Adipocyte (in vitro differentiated cells): Measurements from ENCODE around the gene FYTTD1.

Experiments used
- DNase-seq: peaks from one replicate; pipeline ENCODE4 v3.0.0-alpha.2; 2015; ENCODE audit warnings: low read depth
- H3K27me3 ChIP-seq: replicated peaks from 2 replicates; pipeline ENCODE4 v1.7.0; 2013; ENCODE audit warnings: mild to moderate bottlenecking, low read length, moderate library complexity; ENCODE audit not compliant: control insufficient read depth, insufficient read depth
- H3K36me3 ChIP-seq: 2 replicates; pipeline ENCODE4 v1.7.0; 2013; ENCODE audit warnings: low read length, mild to moderate bottlenecking, moderate library complexity; ENCODE audit not compliant: control insufficient read depth, insufficient read depth, severe bottlenecking
- H3K4me1 ChIP-seq: 2 replicates; pipeline ENCODE4 v1.7.0; 2013; ENCODE audit warnings: mild to moderate bottlenecking, low read length, moderate library complexity; ENCODE audit not compliant: control insufficient read depth, insufficient read depth
- H3K4me3 ChIP-seq: 2 replicates; pipeline ENCODE4 v1.7.0; 2013; ENCODE audit warnings: mild to moderate bottlenecking, low read length, moderate library complexity
- H3K9ac ChIP-seq: 2 replicates; pipeline ENCODE4 v1.7.0; 2013; ENCODE audit warnings: mild to moderate bottlenecking, low read length, moderate library complexity
- H3K9me3 ChIP-seq: 2 replicates; pipeline ENCODE4 v1.7.0; 2013; ENCODE audit warnings: mild to moderate bottlenecking, low read length, moderate library complexity; ENCODE audit not compliant: control insufficient read depth

FYTTD1 gene

GRCh38 chr3:197737749-197738462, 11.8 kb upstream of the FYTTD1 start:
- H3K36me3 ChIP-seq, result no peaks in the 10 kb centered on the region
- peaks cover 11% of the 10 kb centered on the region for H3K4me1 ChIP-seq
- H3K27me3 ChIP-seq, result no peaks in the 10 kb centered on the region
- H3K9me3 ChIP-seq, result no peaks in the 10 kb centered on the region
- DNase-seq, result no peak
- H3K9ac ChIP-seq, result peak overlapping the region; percentile 90
- H3K4me3 ChIP-seq, result peak overlapping the region; percentile 94

- H3K4me3 ChIP-seq, result no peak overlapping the region
- no peaks in the 10 kb centered on the region for H3K9me3 ChIP-seq
- peaks cover under 1% of the 10 kb centered on the region for H3K4me1 ChIP-seq
- no peaks in the 10 kb centered on the region for H3K27me3 ChIP-seq
- no peaks in the 10 kb centered on the region for H3K36me3 ChIP-seq
- no peak overlapping the region for H3K9ac ChIP-seq
- no peak for DNase-seq
Measured at GRCh38 chr3:197742787-197743186, 6.9 kb upstream of the FYTTD1 start.

- Histone ChIP-seq H3K27me3 (no peaks in the 10 kb centered on the region), H3K4me3 (no peak overlapping the region), H3K4me1 (peaks cover 17% of the 10 kb centered on the region), H3K9ac (no peak overlapping the region), H3K9me3 (no peaks in the 10 kb centered on the region), H3K36me3 (no peaks in the 10 kb centered on the region)
- DNase-seq, result no peak
Measured at GRCh38 chr3:197746209-197746608, 3.5 kb upstream of the FYTTD1 start.

GRCh38 chr3:197746801-197747237, 2.9 kb upstream of the FYTTD1 start:
- peaks cover 24% of the 10 kb centered on the region for H3K4me1 ChIP-seq
- no peak overlapping the region for H3K9ac ChIP-seq
- no peak overlapping the region for H3K4me3 ChIP-seq
- no peaks in the 10 kb centered on the region for H3K27me3 ChIP-seq
- no peak for DNase-seq
- no peaks in the 10 kb centered on the region for H3K9me3 ChIP-seq
- no peaks in the 10 kb centered on the region for H3K36me3 ChIP-seq

- Histone ChIP-seq H3K9ac (peak overlapping the region; percentile 92), H3K4me3 (peak overlapping the region; percentile 97), H3K9me3 (no peaks in the 10 kb centered on the region), H3K27me3 (no peaks in the 10 kb centered on the region), H3K36me3 (no peaks in the 10 kb centered on the region), H3K4me1 (peaks cover 30% of the 10 kb centered on the region)
- peak; percentile 67 for DNase-seq
Measured at GRCh38 chr3:197748597-197749314, 927 bp upstream of the FYTTD1 start.

GRCh38 chr3:197749315-197749600, 425 bp upstream of the FYTTD1 start:
- Histone ChIP-seq H3K4me3 (peak overlapping the region; percentile 97), H3K36me3 (no peaks in the 10 kb centered on the region), H3K9ac (peak overlapping the region; percentile 92), H3K4me1 (peaks cover 30% of the 10 kb centered on the region), H3K27me3 (no peaks in the 10 kb centered on the region), H3K9me3 (no peaks in the 10 kb centered on the region)
- DNase-seq, result peak; percentile 74

GRCh38 chr3:197750396-197750831, 731 bp downstream of the FYTTD1 start:
- Histone ChIP-seq H3K36me3 (no peaks in the 10 kb centered on the region), H3K9ac (peak overlapping the region; percentile 92), H3K4me1 (peaks cover 30% of the 10 kb centered on the region), H3K4me3 (peak overlapping the region; percentile 97), H3K27me3 (no peaks in the 10 kb centered on the region), H3K9me3 (no peaks in the 10 kb centered on the region)
- peak; percentile 90 for DNase-seq

GRCh38 chr3:197750858-197751737, 1.4 kb downstream of the FYTTD1 start:
- H3K36me3 ChIP-seq, result no peaks in the 10 kb centered on the region
- H3K9me3 ChIP-seq, result no peaks in the 10 kb centered on the region
- peak overlapping the region; percentile 92 for H3K9ac ChIP-seq
- peaks cover 33% of the 10 kb centered on the region for H3K4me1 ChIP-seq
- DNase-seq, result peak; percentile 55
- H3K4me3 ChIP-seq, result peak overlapping the region; percentile 97
- no peaks in the 10 kb centered on the region for H3K27me3 ChIP-seq

- Histone ChIP-seq H3K9ac (no peak overlapping the region), H3K4me1 (peaks cover 43% of the 10 kb centered on the region), H3K9me3 (no peaks in the 10 kb centered on the region), H3K27me3 (no peaks in the 10 kb centered on the region), H3K36me3 (no peaks in the 10 kb centered on the region), H3K4me3 (peak overlapping the region; percentile 97)
- peak; percentile 15 for DNase-seq
Measured at GRCh38 chr3:197752107-197752506, 2.4 kb downstream of the FYTTD1 start.

GRCh38 chr3:197753263-197753662, 3.6 kb downstream of the FYTTD1 start:
- peak; percentile 13 for DNase-seq
- no peak overlapping the region for H3K4me3 ChIP-seq
- peaks cover 42% of the 10 kb centered on the region for H3K4me1 ChIP-seq
- H3K27me3 ChIP-seq, result no peaks in the 10 kb centered on the region
- H3K9me3 ChIP-seq, result no peaks in the 10 kb centered on the region
- H3K9ac ChIP-seq, result no peak overlapping the region
- peaks cover 4% of the 10 kb centered on the region for H3K36me3 ChIP-seq

GRCh38 chr3:197756704-197757103, 7.0 kb downstream of the FYTTD1 start:
- Histone ChIP-seq H3K36me3 (peaks cover 11% of the 10 kb centered on the region), H3K4me1 (peaks cover 20% of the 10 kb centered on the region), H3K4me3 (peak overlapping the region; percentile 55), H3K27me3 (no peaks in the 10 kb centered on the region), H3K9me3 (no peaks in the 10 kb centered on the region), H3K9ac (no peak overlapping the region)
- DNase-seq, result no peak
